Muscle layer of duodenum (tissue), 2 donors: Measurements from ENCODE around the gene EYA3.

ENCODE experiments used
- H3K27ac ChIP-seq: one replicate; pipeline ENCODE4 v1.7.0; 2013; ENCODE audit warnings: mild to moderate bottlenecking, low read length
- H3K27me3 ChIP-seq: one replicate; pipeline ENCODE4 v1.7.0; 2013; ENCODE audit warnings: low read depth, mild to moderate bottlenecking, control low read depth, low read length
- H3K36me3 ChIP-seq, 2 donors: one replicate each; pipeline ENCODE4 v1.7.0; 2013; ENCODE audit warnings: low read length in 2 of 2, control low read depth in 1 of 2, mild to moderate bottlenecking in 1 of 2; ENCODE audit not compliant: insufficient read depth in 2 of 2, control insufficient read depth in 1 of 2
- H3K4me1 ChIP-seq, 2 donors: one replicate each; pipeline ENCODE4 v1.7.0; 2013; ENCODE audit warnings: low read length in 2 of 2, mild to moderate bottlenecking in 2 of 2, control low read depth in 1 of 2, moderate library complexity in 1 of 2; ENCODE audit not compliant: insufficient read depth in 2 of 2, control insufficient read depth in 1 of 2
- H3K4me3 ChIP-seq, 2 donors: one replicate each; pipeline ENCODE4 v1.7.0; 2013; ENCODE audit warnings: low read length in 2 of 2, low read depth in 1 of 2, mild to moderate bottlenecking in 1 of 2
- H3K9me3 ChIP-seq, 2 donors: one replicate each; pipeline ENCODE4 v1.7.0; 2013; ENCODE audit warnings: low read length in 2 of 2, control low read depth in 1 of 2, mild to moderate bottlenecking in 1 of 2; ENCODE audit not compliant: control insufficient read depth in 1 of 2
- donor health status: healthy.

Gene EYA3

DNA sequence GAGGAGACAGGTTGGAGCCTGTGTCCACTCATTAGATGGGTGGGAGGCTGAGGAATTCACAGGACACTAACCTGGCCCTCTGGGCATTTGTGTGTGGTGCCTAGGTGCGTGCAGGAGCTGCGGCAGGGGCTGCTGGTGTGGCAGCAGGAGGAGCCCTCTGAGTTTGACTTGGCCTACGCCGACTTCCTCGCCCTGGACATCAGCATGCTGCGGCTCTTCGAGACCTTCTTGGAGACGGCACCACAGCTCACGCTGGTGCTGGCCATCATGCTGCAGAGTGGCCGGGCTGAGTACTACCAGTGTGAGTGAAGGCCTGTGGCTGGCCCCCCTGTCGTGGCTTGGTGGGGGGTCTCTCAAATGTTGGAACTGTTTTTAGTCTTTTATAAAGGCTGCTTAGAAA lies 125.0 kb downstream of the EYA3 start:
- peaks cover 4 to 17% of the 10 kb centered on the region in 2 donors for H3K4me1 ChIP-seq
- H3K9me3 ChIP-seq = no peaks in the 10 kb centered on the region
- H3K27me3 ChIP-seq = no peaks in the 10 kb centered on the region
- H3K36me3 ChIP-seq = peaks cover 3 to 50% of the 10 kb centered on the region in 2 donors
- no peak overlapping the region for H3K27ac ChIP-seq
- no peak overlapping the region for H3K4me3 ChIP-seq

DNA sequence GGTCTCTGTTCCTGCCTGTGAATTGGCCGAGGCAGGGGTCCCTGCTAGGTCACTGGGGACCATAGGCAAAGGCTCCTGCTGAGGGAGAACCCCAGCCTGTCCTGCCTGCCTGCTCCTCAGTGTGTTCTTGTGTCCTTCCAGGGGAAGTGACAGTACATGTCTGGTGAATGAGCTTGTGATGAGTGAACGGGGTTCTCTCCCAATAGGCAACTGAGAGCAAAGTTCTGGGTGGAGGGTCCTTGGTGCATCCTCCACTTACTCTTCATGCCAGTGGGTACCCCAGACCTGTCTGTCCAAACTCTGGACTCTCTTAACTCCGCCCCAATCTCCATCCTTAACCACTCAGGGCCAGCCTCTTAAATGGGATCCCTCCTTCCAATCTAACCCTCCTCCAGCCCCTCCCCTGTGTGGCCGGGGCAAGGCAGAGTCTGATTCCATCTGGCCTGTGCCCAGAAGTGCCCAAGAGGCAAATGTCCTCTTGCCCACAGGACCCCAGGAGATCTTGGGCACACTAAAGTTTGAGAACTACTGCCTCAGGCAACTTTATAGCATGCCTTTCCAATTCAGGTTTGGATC lies 126.7 kb downstream of the EYA3 start:
- Histone ChIP-seq H3K36me3 (peaks cover 3 to 33% of the 10 kb centered on the region in 2 donors), H3K27ac (no peak overlapping the region), H3K4me1 (peaks cover 4 to 17% of the 10 kb centered on the region in 2 donors), H3K9me3 (no peaks in the 10 kb centered on the region), H3K27me3 (no peaks in the 10 kb centered on the region), H3K4me3 (peak overlapping the region in 1 of 2 donors; percentile 76)

DNA sequence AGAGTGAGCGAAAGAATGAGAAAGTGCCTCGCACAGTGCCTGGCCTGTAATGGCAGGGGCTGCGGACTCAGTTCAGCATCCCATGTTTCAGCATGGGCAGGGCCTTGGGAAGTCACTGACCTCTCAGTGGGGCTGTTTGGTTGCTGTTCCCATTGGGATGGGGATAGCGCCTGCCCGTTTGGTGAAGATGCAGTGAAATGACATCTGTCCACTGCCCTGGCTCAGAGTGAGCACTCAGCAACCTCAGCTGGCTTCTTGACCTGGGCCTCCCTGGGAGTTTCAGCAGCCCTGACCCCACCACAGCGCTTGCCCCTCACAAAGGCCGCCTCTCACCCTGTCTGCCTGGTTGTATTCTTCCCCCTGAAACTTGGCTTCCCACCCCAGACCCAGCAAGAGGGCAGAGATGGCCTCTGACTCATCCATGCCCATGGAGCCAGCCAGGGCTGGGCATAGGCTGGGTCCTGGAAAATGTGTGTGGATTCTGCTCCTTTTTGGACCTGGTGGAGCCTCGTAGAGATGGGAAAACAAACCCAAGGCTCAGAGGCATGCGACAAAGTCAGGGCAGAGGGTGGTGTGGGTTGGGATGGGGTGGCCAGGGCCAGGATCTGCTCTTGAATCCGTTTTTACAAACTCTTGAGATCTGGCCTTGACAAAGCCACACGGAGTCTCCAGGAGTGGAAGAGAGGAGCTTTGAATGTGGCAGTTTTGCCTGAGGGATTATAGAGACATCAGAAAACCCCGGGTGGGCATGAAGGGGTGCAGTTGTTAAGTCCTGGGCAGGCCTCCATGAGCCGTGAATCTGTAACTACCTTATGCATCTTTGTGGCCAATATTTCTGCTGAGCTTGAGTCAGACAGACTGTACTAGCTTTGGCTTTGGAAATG lies 127.4 kb downstream of the EYA3 start:
- H3K36me3 ChIP-seq = peaks cover 3 to 27% of the 10 kb centered on the region in 2 donors
- peak overlapping the region; percentile 76 to 85 for H3K4me3 ChIP-seq
- peaks cover 4 to 17% of the 10 kb centered on the region in 2 donors for H3K4me1 ChIP-seq
- no peaks in the 10 kb centered on the region for H3K27me3 ChIP-seq
- H3K27ac ChIP-seq = peak overlapping the region; percentile 84
- H3K9me3 ChIP-seq = no peaks in the 10 kb centered on the region

DNA sequence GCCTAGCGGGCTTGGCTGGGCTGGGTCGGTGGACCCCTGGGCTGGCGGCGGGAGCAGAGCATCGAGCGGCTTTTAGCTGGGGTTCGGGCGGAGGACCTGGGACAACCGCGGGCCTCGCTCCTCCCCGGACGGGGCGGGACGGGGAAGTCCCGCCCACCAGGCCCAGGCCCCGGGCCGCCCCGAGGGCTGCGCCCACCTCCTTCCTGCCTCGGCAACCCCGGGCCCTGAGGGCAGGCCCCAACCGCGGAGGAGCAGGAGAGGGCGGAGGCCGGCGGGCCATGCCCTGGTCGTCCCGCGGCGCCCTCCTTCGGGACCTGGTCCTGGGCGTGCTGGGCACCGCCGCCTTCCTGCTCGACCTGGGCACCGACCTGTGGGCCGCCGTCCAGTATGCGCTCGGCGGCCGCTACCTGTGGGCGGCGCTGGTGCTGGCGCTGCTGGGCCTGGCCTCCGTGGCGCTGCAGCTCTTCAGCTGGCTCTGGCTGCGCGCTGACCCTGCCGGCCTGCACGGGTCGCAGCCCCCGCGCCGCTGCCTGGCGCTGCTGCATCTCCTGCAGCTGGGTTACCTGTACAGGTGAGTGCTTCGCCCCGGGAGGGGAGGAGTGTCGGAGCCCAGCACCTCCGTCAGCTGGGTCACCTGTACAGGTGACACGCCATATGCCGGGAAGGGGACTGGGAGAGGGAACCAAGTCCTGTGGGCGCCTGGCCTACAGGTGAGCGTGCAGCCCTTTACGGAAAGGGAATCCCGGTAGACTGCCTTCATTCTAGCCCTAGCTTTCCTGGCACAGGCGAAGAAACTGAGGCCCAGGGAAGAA lies 128.4 kb downstream of the EYA3 start, which contains the start of gene XKR8:
TSS of gene XKR8 (plus strand) at position 182 of the 812 bp plus-strand sequence. CDS start at position 279, 97 bp downstream.
- peaks cover 3 to 17% of the 10 kb centered on the region in 2 donors for H3K36me3 ChIP-seq
- peaks cover 4 to 17% of the 10 kb centered on the region in 2 donors for H3K4me1 ChIP-seq
- peak within 1 kb of the TSS; percentile 84 for H3K27ac ChIP-seq
- H3K27me3 ChIP-seq = no peaks in the 10 kb centered on the region
- H3K9me3 ChIP-seq = no peaks in the 10 kb centered on the region
- H3K4me3 ChIP-seq = peak within 1 kb of the TSS; percentile 76 to 85

DNA sequence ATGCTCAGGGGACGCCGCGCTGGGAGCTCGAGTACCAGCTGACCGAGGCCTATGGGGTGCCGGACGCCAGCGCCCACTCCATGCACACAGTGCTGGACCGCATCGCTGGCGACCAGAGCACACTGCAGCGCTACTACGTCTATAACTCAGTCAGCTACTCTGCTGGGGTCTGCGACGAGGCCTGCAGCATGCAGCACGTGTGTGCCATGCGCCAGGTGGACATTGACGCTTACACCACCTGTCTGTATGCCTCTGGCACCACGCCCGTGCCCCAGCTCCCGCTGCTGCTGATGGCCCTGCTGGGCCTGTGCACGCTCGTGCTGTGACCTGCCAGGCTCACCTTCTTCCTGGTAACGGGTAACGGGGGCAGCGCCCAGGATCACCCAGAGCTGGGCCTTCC lies 129.9 kb downstream of the EYA3 start:
- Histone ChIP-seq H3K9me3 (no peaks in the 10 kb centered on the region), H3K27ac (no peak overlapping the region), H3K27me3 (no peaks in the 10 kb centered on the region), H3K4me3 (no peak overlapping the region), H3K36me3 (peaks cover 0 to 2% of the 10 kb centered on the region in 2 donors), H3K4me1 (peaks cover 4 to 17% of the 10 kb centered on the region in 2 donors)

DNA sequence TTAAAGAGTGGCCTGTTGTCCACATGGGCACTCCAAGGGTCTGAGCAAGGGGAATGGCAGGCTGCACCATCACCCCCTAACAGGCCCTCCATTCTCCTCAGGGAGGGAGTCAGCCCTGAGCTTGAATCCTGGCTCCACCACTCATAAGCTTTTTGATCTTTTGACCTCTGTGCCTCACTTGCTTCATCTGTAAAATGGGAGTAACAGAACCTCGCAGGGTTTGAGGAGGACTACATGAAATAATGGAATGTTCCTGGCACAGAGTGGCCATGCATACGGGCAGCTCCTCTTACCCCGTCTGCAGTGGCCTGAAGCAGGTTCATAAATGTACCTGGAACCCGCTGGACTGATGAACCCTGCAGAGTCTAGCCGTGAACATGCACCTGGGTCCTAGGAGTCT lies 130.8 kb downstream of the EYA3 start:
- no peak overlapping the region for H3K27ac ChIP-seq
- H3K4me1 ChIP-seq = peaks cover 4 to 17% of the 10 kb centered on the region in 2 donors
- H3K4me3 ChIP-seq = no peak overlapping the region
- H3K9me3 ChIP-seq = no peaks in the 10 kb centered on the region
- no peaks in the 10 kb centered on the region for H3K27me3 ChIP-seq
- no peaks in the 10 kb centered on the region for H3K36me3 ChIP-seq

DNA sequence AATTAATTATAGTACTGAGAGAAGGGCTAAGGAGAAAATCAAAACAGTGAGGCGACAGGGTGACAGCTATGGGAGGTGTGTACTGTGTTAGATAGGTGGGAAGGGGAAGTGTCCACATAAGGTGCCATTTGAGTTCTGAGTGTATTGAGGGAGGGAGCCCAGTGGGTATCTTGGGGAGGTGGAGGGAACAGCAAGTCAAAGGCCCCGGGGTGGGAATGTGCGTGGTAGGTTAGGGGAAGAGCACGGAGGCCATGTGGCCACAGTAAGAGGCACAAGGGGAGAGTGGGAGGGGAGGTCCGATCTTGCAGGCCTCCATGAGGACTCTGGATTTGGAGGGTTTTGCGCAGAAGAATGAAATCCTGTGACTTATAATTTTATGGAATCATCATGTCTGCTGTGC lies 131.6 kb downstream of the EYA3 start:
- H3K27ac ChIP-seq = no peak overlapping the region
- peaks cover 4 to 17% of the 10 kb centered on the region in 2 donors for H3K4me1 ChIP-seq
- H3K36me3 ChIP-seq = no peaks in the 10 kb centered on the region
- no peaks in the 10 kb centered on the region for H3K9me3 ChIP-seq
- no peak overlapping the region for H3K4me3 ChIP-seq
- H3K27me3 ChIP-seq = no peaks in the 10 kb centered on the region

DNA sequence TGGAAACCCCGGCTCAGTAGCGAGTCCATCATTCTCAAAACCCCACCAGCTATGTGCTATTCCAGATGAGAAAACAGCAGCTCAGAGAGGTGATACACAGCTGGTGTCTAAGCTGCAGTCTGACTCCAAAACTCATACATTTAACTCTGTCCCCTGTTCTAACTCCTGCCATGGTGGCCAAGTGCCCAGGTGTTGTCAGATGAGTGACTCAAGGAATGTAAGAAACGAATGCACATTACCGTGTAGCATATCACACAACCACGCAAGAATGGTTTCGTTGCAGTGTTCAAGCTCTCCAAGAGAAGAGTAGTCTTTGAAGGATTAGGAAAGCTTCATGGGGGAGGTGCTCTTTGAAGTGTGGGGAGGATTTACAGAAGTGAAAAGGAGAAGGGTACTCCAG lies 133.3 kb downstream of the EYA3 start:
- Histone ChIP-seq H3K4me1 (peaks cover 0 to under 1% of the 10 kb centered on the region in 2 donors), H3K36me3 (no peaks in the 10 kb centered on the region), H3K27ac (no peak overlapping the region), H3K9me3 (no peaks in the 10 kb centered on the region), H3K4me3 (no peak overlapping the region), H3K27me3 (no peaks in the 10 kb centered on the region)

DNA sequence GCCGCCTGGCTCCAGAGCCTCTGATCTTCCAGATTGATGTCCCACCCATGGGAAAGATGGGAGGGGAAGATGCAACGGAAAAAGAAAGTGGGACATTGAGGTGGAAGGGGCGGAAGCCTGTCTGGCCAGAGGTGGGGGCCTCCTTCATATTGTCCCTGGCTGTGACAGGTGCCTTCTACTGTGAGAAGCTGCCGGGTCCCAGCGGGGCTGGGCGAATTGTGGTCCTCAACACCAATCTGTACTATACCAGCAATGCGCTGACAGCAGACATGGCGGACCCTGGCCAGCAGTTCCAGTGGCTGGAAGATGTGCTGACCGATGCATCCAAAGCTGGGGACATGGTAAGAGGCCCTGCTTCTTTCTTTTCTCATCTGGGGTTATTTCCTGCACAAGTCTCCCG lies 134.2 kb downstream of the EYA3 start:
- Histone ChIP-seq H3K9me3 (no peaks in the 10 kb centered on the region), H3K36me3 (no peaks in the 10 kb centered on the region), H3K27me3 (no peaks in the 10 kb centered on the region), H3K4me1 (no peaks in the 10 kb centered on the region), H3K27ac (no peak overlapping the region), H3K4me3 (no peak overlapping the region)

DNA sequence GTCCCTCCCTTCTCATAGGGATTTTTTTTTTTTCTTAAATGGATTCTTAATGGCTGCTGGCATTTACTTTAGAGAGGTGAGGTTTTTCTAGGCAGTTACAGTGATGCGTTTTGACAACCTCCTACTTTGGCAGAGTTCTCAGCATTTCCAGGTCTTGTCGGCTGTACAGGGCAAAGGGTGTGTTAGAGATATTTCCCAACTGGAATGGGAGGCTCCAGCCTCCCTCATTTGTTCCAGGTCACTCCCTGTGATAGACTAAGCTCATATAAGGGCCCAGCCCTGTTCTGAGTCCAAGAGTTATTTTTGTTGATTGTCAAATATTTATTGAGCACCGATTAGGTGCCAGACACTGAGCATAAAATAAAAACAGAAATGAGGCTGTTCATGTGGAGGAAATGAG lies 136.3 kb downstream of the EYA3 start:
- Histone ChIP-seq H3K4me3 (no peak overlapping the region), H3K36me3 (no peaks in the 10 kb centered on the region), H3K27ac (no peak overlapping the region), H3K4me1 (no peaks in the 10 kb centered on the region), H3K27me3 (no peaks in the 10 kb centered on the region), H3K9me3 (no peaks in the 10 kb centered on the region)

DNA sequence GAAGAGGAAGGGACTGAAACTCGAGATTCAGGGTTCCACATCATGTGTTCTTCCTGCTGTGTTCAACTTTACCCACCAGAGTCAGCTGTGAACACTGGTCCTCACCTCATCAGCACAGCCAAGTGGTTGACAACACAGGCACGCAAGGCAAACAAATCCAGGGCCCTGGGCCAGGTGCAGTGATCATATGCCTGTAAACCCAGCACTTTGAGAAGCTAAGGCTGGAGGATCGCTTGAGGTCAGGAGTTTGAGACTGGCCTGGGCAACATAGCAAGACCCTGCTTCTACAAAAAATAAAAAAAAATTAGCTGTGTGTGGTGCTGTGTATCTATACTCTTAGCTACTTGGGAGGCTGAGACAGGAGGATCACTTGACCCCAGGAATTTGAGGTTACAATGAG lies 137.0 kb downstream of the EYA3 start:
- Histone ChIP-seq H3K36me3 (no peaks in the 10 kb centered on the region), H3K27me3 (no peaks in the 10 kb centered on the region), H3K4me3 (no peak overlapping the region), H3K9me3 (no peaks in the 10 kb centered on the region), H3K4me1 (no peaks in the 10 kb centered on the region), H3K27ac (no peak overlapping the region)
